ENCODE data around the gene TNFRSF9.

- TF ChIP-seq, protein P1, sequence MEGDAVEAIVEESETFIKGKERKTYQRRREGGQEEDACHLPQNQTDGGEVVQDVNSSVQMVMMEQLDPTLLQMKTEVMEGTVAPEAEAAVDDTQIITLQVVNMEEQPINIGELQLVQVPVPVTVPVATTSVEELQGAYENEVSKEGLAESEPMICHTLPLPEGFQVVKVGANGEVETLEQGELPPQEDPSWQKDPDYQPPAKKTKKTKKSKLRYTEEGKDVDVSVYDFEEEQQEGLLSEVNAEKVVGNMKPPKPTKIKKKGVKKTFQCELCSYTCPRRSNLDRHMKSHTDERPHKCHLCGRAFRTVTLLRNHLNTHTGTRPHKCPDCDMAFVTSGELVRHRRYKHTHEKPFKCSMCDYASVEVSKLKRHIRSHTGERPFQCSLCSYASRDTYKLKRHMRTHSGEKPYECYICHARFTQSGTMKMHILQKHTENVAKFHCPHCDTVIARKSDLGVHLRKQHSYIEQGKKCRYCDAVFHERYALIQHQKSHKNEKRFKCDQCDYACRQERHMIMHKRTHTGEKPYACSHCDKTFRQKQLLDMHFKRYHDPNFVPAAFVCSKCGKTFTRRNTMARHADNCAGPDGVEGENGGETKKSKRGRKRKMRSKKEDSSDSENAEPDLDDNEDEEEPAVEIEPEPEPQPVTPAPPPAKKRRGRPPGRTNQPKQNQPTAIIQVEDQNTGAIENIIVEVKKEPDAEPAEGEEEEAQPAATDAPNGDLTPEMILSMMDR (IDR thresholded peaks at IDR 0.05), result no peak
- TF ChIP-seq, protein P2, sequence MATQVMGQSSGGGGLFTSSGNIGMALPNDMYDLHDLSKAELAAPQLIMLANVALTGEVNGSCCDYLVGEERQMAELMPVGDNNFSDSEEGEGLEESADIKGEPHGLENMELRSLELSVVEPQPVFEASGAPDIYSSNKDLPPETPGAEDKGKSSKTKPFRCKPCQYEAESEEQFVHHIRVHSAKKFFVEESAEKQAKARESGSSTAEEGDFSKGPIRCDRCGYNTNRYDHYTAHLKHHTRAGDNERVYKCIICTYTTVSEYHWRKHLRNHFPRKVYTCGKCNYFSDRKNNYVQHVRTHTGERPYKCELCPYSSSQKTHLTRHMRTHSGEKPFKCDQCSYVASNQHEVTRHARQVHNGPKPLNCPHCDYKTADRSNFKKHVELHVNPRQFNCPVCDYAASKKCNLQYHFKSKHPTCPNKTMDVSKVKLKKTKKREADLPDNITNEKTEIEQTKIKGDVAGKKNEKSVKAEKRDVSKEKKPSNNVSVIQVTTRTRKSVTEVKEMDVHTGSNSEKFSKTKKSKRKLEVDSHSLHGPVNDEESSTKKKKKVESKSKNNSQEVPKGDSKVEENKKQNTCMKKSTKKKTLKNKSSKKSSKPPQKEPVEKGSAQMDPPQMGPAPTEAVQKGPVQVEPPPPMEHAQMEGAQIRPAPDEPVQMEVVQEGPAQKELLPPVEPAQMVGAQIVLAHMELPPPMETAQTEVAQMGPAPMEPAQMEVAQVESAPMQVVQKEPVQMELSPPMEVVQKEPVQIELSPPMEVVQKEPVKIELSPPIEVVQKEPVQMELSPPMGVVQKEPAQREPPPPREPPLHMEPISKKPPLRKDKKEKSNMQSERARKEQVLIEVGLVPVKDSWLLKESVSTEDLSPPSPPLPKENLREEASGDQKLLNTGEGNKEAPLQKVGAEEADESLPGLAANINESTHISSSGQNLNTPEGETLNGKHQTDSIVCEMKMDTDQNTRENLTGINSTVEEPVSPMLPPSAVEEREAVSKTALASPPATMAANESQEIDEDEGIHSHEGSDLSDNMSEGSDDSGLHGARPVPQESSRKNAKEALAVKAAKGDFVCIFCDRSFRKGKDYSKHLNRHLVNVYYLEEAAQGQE (IDR thresholded peaks at IDR 0.05; ENCODE audit: insufficient read depth in 1 of 2, low read depth in 2 of 2, low read length in 1 of 2), result no peak
- no peak for TF ChIP-seq POLR2AphosphoS5 (IDR thresholded peaks at IDR 0.05; ENCODE audit: low read depth, low read length)
These were observed 40.3 kb upstream of the TNFRSF9 start for GRCh38 chr1:7980984-7981383.

All from Panc1 (cell line).